ENCODE results near the gene MYH1. TPM values are rescaled to one million over a fixed set of nuclear protein-coding genes. Genes with fewer than 3 reads are reported as not detected.

The MYH1 gene
- total RNA-seq, 1 donor from 2014 or later = not detected

DNA sequence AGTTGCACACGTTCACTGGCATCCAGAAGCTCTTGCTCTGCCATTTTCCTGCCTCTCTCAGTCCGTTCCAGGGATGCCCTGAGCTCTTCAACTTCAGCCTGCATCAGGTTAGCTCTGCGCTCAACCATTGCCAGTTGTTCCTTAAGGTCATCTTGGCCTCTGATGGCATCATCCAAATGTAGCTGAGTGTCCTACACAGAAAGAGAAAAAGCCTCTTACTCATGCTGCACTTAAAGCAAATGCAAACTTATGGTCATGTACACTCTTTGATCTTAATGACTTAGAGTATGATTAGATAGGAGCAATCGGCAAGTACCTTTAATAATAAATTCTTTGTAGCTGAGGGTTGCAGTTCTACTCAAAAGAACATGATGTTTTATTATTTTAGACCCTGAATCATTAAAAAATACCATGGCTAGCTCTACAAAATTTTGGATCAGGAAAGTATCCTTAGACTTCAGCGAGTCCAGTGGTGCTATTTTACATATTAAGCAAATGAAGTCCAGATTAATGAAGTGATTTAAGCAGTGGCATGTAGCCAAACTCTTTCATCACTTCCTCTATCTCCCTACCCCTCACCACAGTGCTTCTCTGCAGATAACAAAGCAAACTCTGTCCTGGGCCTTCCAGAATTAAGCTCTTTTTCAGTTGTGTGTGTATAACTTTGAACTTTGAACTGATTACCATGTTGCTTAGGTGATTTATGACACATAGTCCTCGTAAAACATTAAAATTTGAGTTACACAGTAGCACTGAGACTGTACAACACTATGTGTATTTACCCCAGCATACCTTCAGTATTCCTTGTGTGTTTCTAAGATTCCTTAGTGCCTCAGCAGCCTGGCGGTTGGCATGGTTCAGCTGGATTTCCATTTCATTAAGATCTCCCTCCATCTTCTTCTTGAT is 71.1 kb downstream of the MYH1 start:
- no peaks in the 10 kb centered on the region for H3K4me1 ChIP-seq
- no peak for DNase-seq (ENCODE audit: extremely low spot score in 2 of 2)
- H3K27me3 ChIP-seq = no peaks in the 10 kb centered on the region
- no peaks in the 10 kb centered on the region for H3K36me3 ChIP-seq
- no peak overlapping the region for H3K27ac ChIP-seq
- no peak for TF ChIP-seq POLR2A (IDR thresholded peaks at IDR 0.05)
- TF ChIP-seq, protein P1, sequence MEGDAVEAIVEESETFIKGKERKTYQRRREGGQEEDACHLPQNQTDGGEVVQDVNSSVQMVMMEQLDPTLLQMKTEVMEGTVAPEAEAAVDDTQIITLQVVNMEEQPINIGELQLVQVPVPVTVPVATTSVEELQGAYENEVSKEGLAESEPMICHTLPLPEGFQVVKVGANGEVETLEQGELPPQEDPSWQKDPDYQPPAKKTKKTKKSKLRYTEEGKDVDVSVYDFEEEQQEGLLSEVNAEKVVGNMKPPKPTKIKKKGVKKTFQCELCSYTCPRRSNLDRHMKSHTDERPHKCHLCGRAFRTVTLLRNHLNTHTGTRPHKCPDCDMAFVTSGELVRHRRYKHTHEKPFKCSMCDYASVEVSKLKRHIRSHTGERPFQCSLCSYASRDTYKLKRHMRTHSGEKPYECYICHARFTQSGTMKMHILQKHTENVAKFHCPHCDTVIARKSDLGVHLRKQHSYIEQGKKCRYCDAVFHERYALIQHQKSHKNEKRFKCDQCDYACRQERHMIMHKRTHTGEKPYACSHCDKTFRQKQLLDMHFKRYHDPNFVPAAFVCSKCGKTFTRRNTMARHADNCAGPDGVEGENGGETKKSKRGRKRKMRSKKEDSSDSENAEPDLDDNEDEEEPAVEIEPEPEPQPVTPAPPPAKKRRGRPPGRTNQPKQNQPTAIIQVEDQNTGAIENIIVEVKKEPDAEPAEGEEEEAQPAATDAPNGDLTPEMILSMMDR (IDR thresholded peaks at IDR 0.05) = no peak
- no peak for TF ChIP-seq POLR2AphosphoS5 (IDR thresholded peaks at IDR 0.05; ENCODE audit: insufficient read depth in 1 of 2, low read depth in 1 of 2)
- intact Hi-C loops (cut with DNase I) = no loop called here
- no peaks in the 10 kb centered on the region for H3K9me3 ChIP-seq
- H3K4me3 ChIP-seq = no peak overlapping the region

Other genes starting within 250 kb of the MYH1 start
- gene MYH13, start 145.5 kb downstream of the MYH1 start, total RNA-seq = not detected
- gene MYH8, start 96.6 kb downstream of the MYH1 start, total RNA-seq = not detected
- gene MYH4, start 49.0 kb downstream of the MYH1 start, total RNA-seq = not detected
- gene MYH2, start 31.1 kb upstream of the MYH1 start, total RNA-seq = not detected
- gene MYH3, start 138.8 kb upstream of the MYH1 start, total RNA-seq = 4.9 TPM
- gene SCO1, start 179.0 kb upstream of the MYH1 start, total RNA-seq = 38.8 TPM
- gene ADPRM, start 179.1 kb upstream of the MYH1 start, total RNA-seq = 18.7 TPM
- 10.3 TPM for gene TMEM220, start 211.5 kb upstream of the MYH1 start, total RNA-seq

Measured in vagina (tissue), 2 donors.